OCI-LY7 (cell line): ENCODE data around the gene EXOC4. TPM values are rescaled to one million over a fixed set of nuclear protein-coding genes. Genes with fewer than 3 reads are reported as not detected.

Experiments
- BruUV-seq: library from RNA; stranded (reverse); fragments of 400-500 nt; replicated peaks from 2 replicates; lab custom pipeline; 2021; lab: Mats Ljungman, UMichigan
- CTCF ChIA-PET: fragments of 300-600 bp; sonication (Branson Sonifier 250); formaldehyde crosslinking; loops from one replicate; lab custom pipeline; 2022; ENCODE audit warnings: antibody characterized with exemption; ENCODE audit not compliant: unreplicated experiment; lab: Charles Lee
- POLR2A ChIA-PET: fragments of 300-600 bp; sonication (Branson Sonifier 250); formaldehyde crosslinking; loops from one replicate; lab custom pipeline; 2022; ENCODE audit warnings: antibody characterized with exemption; lab: Charles Lee
- DNase-seq: peaks from one replicate; pipeline ENCODE4 v3.0.0-alpha.2; 2015; ENCODE audit warnings: low spot score
- H2AFZ ChIP-seq: fragments of 200-600 bp; sonication (generic), shearing (Covaris generic); 2 replicates; pipeline ENCODE4 v1.6.1; 2014; ENCODE audit warnings: mild to moderate bottlenecking, antibody characterized with exemption, low read length, moderate library complexity
- H3K27ac ChIP-seq: fragments of 200-600 bp; sonication (generic); 2 replicates; pipeline ENCODE4 v1.5.1; 2014; ENCODE audit warnings: mixed run types, low read depth, mild to moderate bottlenecking, moderate library complexity, low read length, inconsistent platforms; ENCODE audit not compliant: poor library complexity, severe bottlenecking
- H3K36me3 ChIP-seq: fragments of 200-600 bp; sonication (generic); 2 replicates; pipeline ENCODE4 v1.6.1; 2014; ENCODE audit warnings: mild to moderate bottlenecking, antibody characterized with exemption, low read length, moderate library complexity, mixed read lengths; ENCODE audit not compliant: insufficient read depth
- H3K4me1 ChIP-seq: fragments of 200-600 bp; sonication (generic); 2 replicates; pipeline ENCODE4 v1.5.1; 2014; ENCODE audit warnings: mild to moderate bottlenecking, low read length; ENCODE audit not compliant: insufficient read depth, poor library complexity, severe bottlenecking
- H3K4me2 ChIP-seq: fragments of 200-600 bp; sonication (generic); 2 replicates; pipeline ENCODE4 v1.6.1; 2014; ENCODE audit warnings: mild to moderate bottlenecking, low read length
- H3K4me3 ChIP-seq: fragments of 200-600 bp; sonication (generic); 2 replicates; pipeline ENCODE4 v1.5.1; 2014; ENCODE audit warnings: mild to moderate bottlenecking, low read depth, low read length; ENCODE audit not compliant: poor library complexity, severe bottlenecking
- H3K79me2 ChIP-seq: fragments of 200-600 bp; sonication (generic); 2 replicates; pipeline ENCODE4 v1.6.1; 2016; ENCODE audit warnings: low read depth, mild to moderate bottlenecking, low read length, moderate library complexity, mixed read lengths; ENCODE audit not compliant: insufficient read depth
- H3K9me2 ChIP-seq: fragments of 200-600 bp; sonication (generic); 2 replicates; pipeline ENCODE4 v1.6.1; 2016; ENCODE audit warnings: mild to moderate bottlenecking, low read length, mixed read lengths; ENCODE audit not compliant: insufficient read depth
- H3K9me3 ChIP-seq: fragments of 200-600 bp; sonication (generic); 2 replicates; pipeline ENCODE4 v1.6.1; 2014; ENCODE audit warnings: mild to moderate bottlenecking, mixed run types, low read length, mixed read lengths
- H4K20me1 ChIP-seq: fragments of 200-600 bp; sonication (generic); 2 replicates; pipeline ENCODE4 v1.6.1; 2014; ENCODE audit warnings: mild to moderate bottlenecking, antibody characterized with exemption, low read length, moderate library complexity, mixed read lengths; ENCODE audit not compliant: insufficient read depth
- CTCF ChIP-seq: fragments of 200-600 bp; sonication (generic); conservative IDR thresholded peaks from 2 replicates; pipeline ENCODE4 v1.5.1; 2014; ENCODE audit warnings: mild to moderate bottlenecking, antibody characterized with exemption, low read length, moderate library complexity, mixed read lengths
- EZH2phosphoT487 ChIP-seq: fragments of 200-600 bp; sonication (generic); IDR thresholded peaks from 2 replicates; pipeline ENCODE4 v1.6.1; 2018; ENCODE audit warnings: low read depth, borderline replicate concordance, mild to moderate bottlenecking, mixed run types, antibody characterized with exemption, low read length, moderate library complexity, mixed read lengths
- intact Hi-C: fragments of 100-400 bp; cut with micrococcal nuclease; formaldehyde crosslinking; loops from one replicate; pipeline ENCODE4 v1.10.0; 2022; ENCODE audit not compliant: unreplicated experiment
- total RNA-seq, 2 experiments: library from RNA; depleted of rRNA in 1 of 2; stranded (reverse); fragments of >200 nt in 1 of 2; shearing (Covaris generic) in 1 of 2; gene quantifications; 2 replicates each; pipeline ENCODE4 v1.2.3, GENCODE V29; 2014 to 2022

The EXOC4 gene
- total RNA-seq, 2 experiments from 2014 or later, result 75.1 to 93.2 TPM

- Histone ChIP-seq H3K36me3 (no peaks in the 10 kb centered on the region), H3K79me2 (no peaks in the 10 kb centered on the region), H3K4me1 (no peaks in the 10 kb centered on the region), H3K4me3 (no peak overlapping the region), H3K27ac (no peak overlapping the region), H3K9me2 (no peaks in the 10 kb centered on the region), H3K9me3 (no peaks in the 10 kb centered on the region), H2AFZ (no peak overlapping the region), H4K20me1 (no peaks in the 10 kb centered on the region; the same call in 1 of the 2 replicates), H3K4me2 (no peak overlapping the region)
- no TSS peak for BruUV-seq
- intact Hi-C loops, result no loop called here
- TF ChIP-seq CTCF (no peak), EZH2phosphoT487 (no peak)
- ChIA-PET CTCF (no interaction called here), POLR2A (interaction anchor here (0.5 to 0.7 kb wide), 3 partner anchors 9 to 25 kb away, joined by 3 to 4 read pairs (median 3); no protein-coding TSS in a partner anchor)
- DNase-seq, result no peak
Observed at GRCh38 chr7:133754708-133755107, 501.8 kb downstream of the EXOC4 start.

- CTCF ChIA-PET, result no interaction called here
- no peak overlapping the region for H3K27ac ChIP-seq
- H3K79me2 ChIP-seq, result no peaks in the 10 kb centered on the region
- no TSS peak for BruUV-seq
- no peaks in the 10 kb centered on the region for H3K9me3 ChIP-seq
- H3K4me1 ChIP-seq, result no peaks in the 10 kb centered on the region
- H3K36me3 ChIP-seq, result no peaks in the 10 kb centered on the region
- no peak for DNase-seq
- TF ChIP-seq CTCF, result no peak
- TF ChIP-seq EZH2phosphoT487, result no peak
- no peak overlapping the region for H3K4me3 ChIP-seq
- H2AFZ ChIP-seq, result no peak overlapping the region
- POLR2A ChIA-PET, result no interaction called here
- H3K4me2 ChIP-seq, result no peak overlapping the region
- H3K9me2 ChIP-seq, result no peaks in the 10 kb centered on the region
- no peaks in the 10 kb centered on the region; the same call in 1 of the 2 replicates for H4K20me1 ChIP-seq
- intact Hi-C loops, result no loop called here
Observed at GRCh38 chr7:133755901-133756300, 503.0 kb downstream of the EXOC4 start.

- Histone ChIP-seq H3K4me1 (no peaks in the 10 kb centered on the region), H3K9me2 (no peaks in the 10 kb centered on the region), H3K4me2 (no peak overlapping the region), H4K20me1 (no peaks in the 10 kb centered on the region), H3K27ac (no peak overlapping the region), H3K36me3 (no peaks in the 10 kb centered on the region), H3K79me2 (no peaks in the 10 kb centered on the region), H3K9me3 (no peaks in the 10 kb centered on the region), H2AFZ (no peak overlapping the region), H3K4me3 (no peak overlapping the region)
- no TSS peak for BruUV-seq
- ChIA-PET CTCF (no interaction called here), POLR2A (no interaction called here)
- intact Hi-C loops, result no loop called here
- DNase-seq, result no peak
- TF ChIP-seq CTCF (no peak), EZH2phosphoT487 (no peak)
Observed at GRCh38 chr7:133761443-133761842, 508.6 kb downstream of the EXOC4 start.
